ENCODE data around the gene NEK4. TPM values are rescaled to one million over a fixed set of nuclear protein-coding genes. Genes with fewer than 3 reads are reported as not detected.
A peak's percentile ranks its signal among the peaks of the same experiment; 100 is the strongest.

NEK4 gene
- total and polyA plus RNA-seq, 2 of the 13 experiments (the other 11 are each of a cell fraction or from before 2014, with no cell fraction given) = 16.5 to 38.0 TPM

GRCh38 chr3:52787672-52788625, 17.2 kb upstream of the NEK4 start (continued):
- TF ChIP-seq IRF1 (CRISPR knock-in tag; IDR thresholded peaks at IDR 0.05; ENCODE audit: low read depth) = no peak
- no peak for TF ChIP-seq ZFP36L1 (CRISPR knock-in tag; IDR thresholded peaks at IDR 0.05)
- TF ChIP-seq ZSCAN30 (CRISPR knock-in tag; IDR thresholded peaks at IDR 0.05) = no peak
- no peak for TF ChIP-seq GRHL1 (CRISPR knock-in tag; conservative IDR thresholded peaks at IDR 0.05)
- no peak for TF ChIP-seq PRPF4 (IDR thresholded peaks at IDR 0.05; ENCODE audit: low read depth, low read length, poor library complexity, severe bottlenecking)
- TF ChIP-seq MEIS1 (CRISPR knock-in tag; IDR thresholded peaks at IDR 0.05; ENCODE audit: borderline replicate concordance) = no peak
- no peak for TF ChIP-seq MAF1 (CRISPR knock-in tag; IDR thresholded peaks at IDR 0.05; ENCODE audit: borderline replicate concordance)
- no peak for TF ChIP-seq ZNF709 (CRISPR knock-in tag; IDR thresholded peaks at IDR 0.05)
- no peak for TF ChIP-seq RFX5 (IDR thresholded peaks at IDR 0.05; ENCODE audit: low read depth, low read length)
- no peak for TF ChIP-seq U2AF1 (optimal IDR thresholded peaks at IDR 0.05; ENCODE audit: low read depth, low read length)
- no peak for TF ChIP-seq PRDM4 (CRISPR knock-in tag; IDR thresholded peaks at IDR 0.05; ENCODE audit: borderline replicate concordance)
- TF ChIP-seq FOXP1 (IDR thresholded peaks at IDR 0.05) = no peak
- TF ChIP-seq FOXP1 (CRISPR knock-in tag; IDR thresholded peaks at IDR 0.05) = no peak
- no peak for TF ChIP-seq ZNF569 (CRISPR knock-in tag; IDR thresholded peaks at IDR 0.05; ENCODE audit: borderline replicate concordance)
- TF ChIP-seq, protein P1, sequence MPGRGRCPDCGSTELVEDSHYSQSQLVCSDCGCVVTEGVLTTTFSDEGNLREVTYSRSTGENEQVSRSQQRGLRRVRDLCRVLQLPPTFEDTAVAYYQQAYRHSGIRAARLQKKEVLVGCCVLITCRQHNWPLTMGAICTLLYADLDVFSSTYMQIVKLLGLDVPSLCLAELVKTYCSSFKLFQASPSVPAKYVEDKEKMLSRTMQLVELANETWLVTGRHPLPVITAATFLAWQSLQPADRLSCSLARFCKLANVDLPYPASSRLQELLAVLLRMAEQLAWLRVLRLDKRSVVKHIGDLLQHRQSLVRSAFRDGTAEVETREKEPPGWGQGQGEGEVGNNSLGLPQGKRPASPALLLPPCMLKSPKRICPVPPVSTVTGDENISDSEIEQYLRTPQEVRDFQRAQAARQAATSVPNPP (CRISPR knock-in tag; IDR thresholded peaks at IDR 0.05) = no peak
- 0 out of 2 replicates have a peak, but pooled peaks have one; percentile 27 for TF ChIP-seq SP4 (CRISPR knock-in tag; IDR thresholded peaks at IDR 0.05)
- no peak for TF ChIP-seq ZNF589 (CRISPR knock-in tag; conservative IDR thresholded peaks at IDR 0.05)
- TF ChIP-seq ZNF317 (CRISPR knock-in tag; IDR thresholded peaks at IDR 0.05) = no peak
- TF ChIP-seq PCBP1 (IDR thresholded peaks at IDR 0.05; ENCODE audit: borderline replicate concordance, low read depth, low read length) = no peak

Measured in HepG2 (cell line).